Measurements from ENCODE around the gene PPARA. TPM values are rescaled to one million over a fixed set of nuclear protein-coding genes. Genes with fewer than 3 reads are reported as not detected.

PPARA gene
- polyA plus RNA-seq, 1 experiment: 10.3 TPM

- peaks cover 26% of the 10 kb centered on the region for H3K36me3 ChIP-seq (ENCODE audit: control insufficient read depth, insufficient read depth, low read length)
- CTCF ChIA-PET: interaction anchor here (1.0 kb wide), 1 partner anchor 167 kb away, joined by 3 read pairs; no protein-coding TSS in a partner anchor
Observed at GRCh38 chr22:46289244-46289891, 139.0 kb downstream of the PPARA start.

GRCh38 chr22:46290121-46290842, 140.0 kb downstream of the PPARA start:
- POLR2A ChIA-PET: no interaction called here
- TF ChIP-seq CTCF (IDR thresholded peaks at IDR 0.05; ENCODE audit: insufficient read depth, low read depth, low read length): no peak
- Histone ChIP-seq H3K27me3 (ENCODE audit: control insufficient read depth, insufficient read depth, low read length) (no peaks in the 10 kb centered on the region), H3K36me3 (ENCODE audit: control insufficient read depth, insufficient read depth, low read length) (peaks cover 23% of the 10 kb centered on the region), H3K4me3 (ENCODE audit: low read depth, low read length) (no peak overlapping the region)
- no peak for DNase-seq (ENCODE audit: low read depth)
- CTCF ChIA-PET: interaction anchor here (1.3 kb wide), 1 partner anchor 168 kb away, joined by 4 read pairs; no protein-coding TSS in a partner anchor

More at GRCh38 chr22:46289244-46289891, 139.0 kb downstream of the PPARA start:
- DNase-seq (ENCODE audit: low read depth): no peak
- Histone ChIP-seq H3K4me3 (ENCODE audit: low read depth, low read length) (no peak overlapping the region), H3K27me3 (ENCODE audit: control insufficient read depth, insufficient read depth, low read length) (no peaks in the 10 kb centered on the region)
- TF ChIP-seq CTCF (IDR thresholded peaks at IDR 0.05; ENCODE audit: insufficient read depth, low read depth, low read length): no peak
- POLR2A ChIA-PET: no interaction called here

- no peak for DNase-seq (ENCODE audit: low read depth)
- H3K36me3 ChIP-seq (ENCODE audit: control insufficient read depth, insufficient read depth, low read length): peaks cover 22% of the 10 kb centered on the region
- ChIA-PET CTCF (interaction anchor here (1.3 kb wide), 1 partner anchor 169 kb away, joined by 4 read pairs; no protein-coding TSS in a partner anchor), POLR2A (no interaction called here)
- no peaks in the 10 kb centered on the region for H3K27me3 ChIP-seq (ENCODE audit: control insufficient read depth, insufficient read depth, low read length)
- no peak overlapping the region for H3K4me3 ChIP-seq (ENCODE audit: low read depth, low read length)
- TF ChIP-seq CTCF (IDR thresholded peaks at IDR 0.05; ENCODE audit: insufficient read depth, low read depth, low read length): no peak
Observed at GRCh38 chr22:46290843-46291785, 140.8 kb downstream of the PPARA start.

- Histone ChIP-seq H3K36me3 (ENCODE audit: control insufficient read depth, insufficient read depth, low read length) (peaks cover 17% of the 10 kb centered on the region), H3K27me3 (ENCODE audit: control insufficient read depth, insufficient read depth, low read length) (no peaks in the 10 kb centered on the region), H3K4me3 (ENCODE audit: low read depth, low read length) (no peak overlapping the region)
- ChIA-PET CTCF (no interaction called here), POLR2A (no interaction called here)
- no peak for TF ChIP-seq CTCF (IDR thresholded peaks at IDR 0.05; ENCODE audit: insufficient read depth, low read depth, low read length)
- no peak for DNase-seq (ENCODE audit: low read depth)
Observed at GRCh38 chr22:46292173-46292572, 141.8 kb downstream of the PPARA start.

- Histone ChIP-seq H3K4me3 (ENCODE audit: low read depth, low read length) (no peak overlapping the region), H3K27me3 (ENCODE audit: control insufficient read depth, insufficient read depth, low read length) (no peaks in the 10 kb centered on the region), H3K36me3 (ENCODE audit: control insufficient read depth, insufficient read depth, low read length) (peaks cover 17% of the 10 kb centered on the region)
- DNase-seq (ENCODE audit: low read depth): no peak
- TF ChIP-seq CTCF (IDR thresholded peaks at IDR 0.05; ENCODE audit: insufficient read depth, low read depth, low read length): no peak
- CTCF ChIA-PET: no interaction called here
- POLR2A ChIA-PET: no interaction called here
Observed at GRCh38 chr22:46292732-46293131, 142.4 kb downstream of the PPARA start.
